22Rv1 (cell line): Measurements from ENCODE around the gene CLDN11.
A peak's percentile ranks its signal among the peaks of the same experiment; 100 is the strongest.

Source experiments
- H3K27ac ChIP-seq: fragments of 450-650 bp; 2 replicates; pipeline ENCODE4 v1.5.1; 2017
- CTCF ChIP-seq: fragments of 450-650 bp; IDR thresholded peaks from 2 replicates; pipeline ENCODE4 v1.5.1; 2017; ENCODE audit warnings: mild to moderate bottlenecking
- ZFX ChIP-seq: fragments of 450-650 bp; IDR thresholded peaks from 2 replicates; pipeline ENCODE4 v1.6.1; 2017; ENCODE audit warnings: antibody characterized with exemption, borderline replicate concordance

CLDN11 gene

DNA sequence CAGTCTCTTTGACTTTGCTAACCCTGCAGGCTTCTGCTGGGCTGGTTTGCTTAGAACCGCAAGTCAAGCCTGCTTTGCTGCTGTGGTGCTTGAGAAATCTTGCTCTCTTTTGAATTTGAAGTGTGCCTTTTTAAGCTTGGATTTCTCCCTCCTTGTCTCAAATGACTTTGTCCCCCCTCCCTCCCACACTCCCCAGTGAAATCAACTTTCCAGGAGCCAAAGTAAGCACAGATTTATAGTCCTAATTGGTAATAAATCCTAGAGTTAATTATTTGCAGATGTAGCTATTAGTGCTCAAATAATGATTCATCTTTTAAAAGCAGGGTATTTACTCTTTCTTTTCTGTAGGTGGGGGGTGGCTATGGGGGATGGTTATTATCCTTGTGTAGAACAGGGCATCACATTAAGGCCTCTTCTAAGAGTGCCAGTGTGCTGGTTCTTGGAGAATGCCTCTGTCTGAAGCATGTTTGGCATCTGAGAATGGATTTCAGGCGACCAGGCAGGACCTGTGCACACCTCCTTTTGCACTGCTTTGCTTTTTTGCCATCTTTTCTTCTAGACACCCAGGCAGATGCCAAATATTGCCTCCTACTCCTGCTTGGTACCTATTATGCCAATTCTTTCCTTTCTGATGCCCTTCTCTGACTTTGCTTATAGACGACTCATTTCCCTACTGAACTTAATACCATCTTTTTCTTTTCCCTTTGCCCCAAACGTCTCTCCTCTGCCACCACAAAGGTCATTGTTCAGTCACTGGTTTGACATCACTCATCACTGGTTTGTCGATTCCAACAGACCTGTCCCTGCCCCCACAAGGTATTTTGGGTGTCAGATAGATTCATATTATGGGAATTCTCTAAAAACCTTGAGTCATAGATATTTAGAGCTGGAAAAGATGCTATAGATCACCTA lies 50.7 kb downstream of the CLDN11 start:
- H3K27ac ChIP-seq: peak overlapping the region; percentile 99
- no peak for TF ChIP-seq ZFX
- no peak for TF ChIP-seq CTCF

DNA sequence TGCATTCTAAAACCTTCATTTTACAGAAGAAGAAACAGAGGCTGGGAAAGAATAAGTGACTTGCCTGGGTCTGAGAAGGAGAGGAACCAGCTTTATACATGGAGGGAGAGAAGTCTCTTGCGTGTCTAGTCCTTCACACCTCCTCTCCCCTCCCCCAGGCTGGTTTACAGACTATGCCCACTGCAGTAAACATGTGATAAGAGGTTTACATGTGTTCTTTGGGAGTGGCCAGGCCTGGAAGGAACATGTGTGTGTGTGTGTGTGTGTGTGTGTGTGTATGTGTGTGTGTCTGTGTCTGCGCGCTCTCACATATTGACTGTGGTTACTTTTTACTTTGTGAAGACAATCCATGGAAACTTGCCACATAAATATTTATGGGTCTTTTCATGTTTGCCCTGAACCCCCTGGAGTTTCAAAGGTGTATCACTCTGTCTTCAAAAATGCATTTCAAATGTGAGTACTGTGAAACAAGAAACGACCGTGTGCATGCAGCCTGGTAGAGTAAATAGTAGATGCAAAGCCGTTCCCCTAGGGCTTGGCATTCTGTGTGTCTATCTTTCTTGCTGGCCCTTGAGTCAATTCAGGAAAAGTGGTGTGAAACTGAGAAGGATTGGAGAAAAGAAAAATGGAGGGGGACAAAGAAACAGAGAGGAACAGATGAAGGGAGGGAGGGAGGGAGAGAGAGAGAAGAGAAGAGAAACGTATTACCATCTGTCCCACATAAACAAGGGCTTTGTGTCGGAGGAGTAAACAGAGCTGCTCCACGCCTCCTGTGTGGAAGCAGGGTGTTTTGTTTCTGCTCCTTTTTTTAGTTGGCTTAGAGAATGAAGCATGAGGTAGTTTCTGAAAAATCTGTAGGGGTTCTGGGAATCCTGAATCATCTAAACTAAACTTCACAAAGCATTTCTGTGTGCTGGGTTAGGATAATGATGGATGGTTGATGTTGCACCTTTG lies 51.7 kb downstream of the CLDN11 start:
- H3K27ac ChIP-seq: peak overlapping the region; percentile 99
- no peak for TF ChIP-seq ZFX

- TF ChIP-seq CTCF: no peak
- TF ChIP-seq ZFX: no peak
- H3K27ac ChIP-seq: peak overlapping the region; percentile 99
Observed at GRCh38 chr3:170471149-170471548, 52.5 kb downstream of the CLDN11 start.

- TF ChIP-seq ZFX (no peak), CTCF (no peak)
- H3K27ac ChIP-seq: peak overlapping the region; percentile 99
Observed at GRCh38 chr3:170473358-170473757, 54.7 kb downstream of the CLDN11 start.

- H3K27ac ChIP-seq: peak overlapping the region; percentile 99; the same call in 1 of the 2 replicates
- TF ChIP-seq CTCF (no peak), ZFX (no peak)
Observed at GRCh38 chr3:170475092-170475685, 56.5 kb downstream of the CLDN11 start.

GRCh38 chr3:170476291-170476690 lies 57.6 kb downstream of the CLDN11 start:
- peak overlapping the region; percentile 17; the same call in 1 of the 2 replicates for H3K27ac ChIP-seq
- TF ChIP-seq ZFX (no peak), CTCF (no peak)

GRCh38 chr3:170477395-170477794 lies 58.7 kb downstream of the CLDN11 start:
- TF ChIP-seq CTCF (no peak), ZFX (no peak)
- no peak overlapping the region for H3K27ac ChIP-seq
